ENCODE data around the gene AKT3. TPM values are rescaled to one million over a fixed set of nuclear protein-coding genes. Genes with fewer than 3 reads are reported as not detected.
A peak's percentile ranks its signal among the peaks of the same experiment; 100 is the strongest.

AKT3 gene
- total and polyA plus RNA-seq, 8 donors = 4.2 to 24.1 (median 11.6) TPM

DNA sequence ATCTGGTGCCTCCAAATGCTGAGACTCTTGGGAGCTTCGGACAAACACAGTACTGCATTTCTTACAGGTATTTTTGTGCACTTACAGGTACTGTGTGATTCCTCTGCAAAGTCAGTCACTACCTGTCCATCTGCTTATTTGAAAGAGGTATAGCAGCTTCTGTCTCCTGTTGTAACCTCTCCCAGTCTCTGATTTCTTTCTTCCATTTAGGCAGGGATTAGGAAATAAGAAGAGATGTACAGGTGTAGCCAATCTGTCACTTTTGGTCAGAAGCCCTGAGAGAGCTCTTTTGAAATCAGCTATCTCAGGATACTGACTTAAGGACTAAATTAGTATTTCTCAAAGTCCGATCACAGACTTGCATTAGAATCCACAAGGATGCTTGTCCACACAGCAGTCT lies 54.0 kb downstream of the AKT3 start:
- intact Hi-C loops (cut with DNase I) = no loop called here
- H3K27ac ChIP-seq = no peak overlapping the region
- no peak for DNase-seq
- no peak overlapping the region for H3K4me3 ChIP-seq
- TF ChIP-seq, protein P1, sequence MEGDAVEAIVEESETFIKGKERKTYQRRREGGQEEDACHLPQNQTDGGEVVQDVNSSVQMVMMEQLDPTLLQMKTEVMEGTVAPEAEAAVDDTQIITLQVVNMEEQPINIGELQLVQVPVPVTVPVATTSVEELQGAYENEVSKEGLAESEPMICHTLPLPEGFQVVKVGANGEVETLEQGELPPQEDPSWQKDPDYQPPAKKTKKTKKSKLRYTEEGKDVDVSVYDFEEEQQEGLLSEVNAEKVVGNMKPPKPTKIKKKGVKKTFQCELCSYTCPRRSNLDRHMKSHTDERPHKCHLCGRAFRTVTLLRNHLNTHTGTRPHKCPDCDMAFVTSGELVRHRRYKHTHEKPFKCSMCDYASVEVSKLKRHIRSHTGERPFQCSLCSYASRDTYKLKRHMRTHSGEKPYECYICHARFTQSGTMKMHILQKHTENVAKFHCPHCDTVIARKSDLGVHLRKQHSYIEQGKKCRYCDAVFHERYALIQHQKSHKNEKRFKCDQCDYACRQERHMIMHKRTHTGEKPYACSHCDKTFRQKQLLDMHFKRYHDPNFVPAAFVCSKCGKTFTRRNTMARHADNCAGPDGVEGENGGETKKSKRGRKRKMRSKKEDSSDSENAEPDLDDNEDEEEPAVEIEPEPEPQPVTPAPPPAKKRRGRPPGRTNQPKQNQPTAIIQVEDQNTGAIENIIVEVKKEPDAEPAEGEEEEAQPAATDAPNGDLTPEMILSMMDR (IDR thresholded peaks at IDR 0.05) = no peak
- no peak for ATAC-seq
- no peaks in the 10 kb centered on the region for H3K36me3 ChIP-seq
- H3K27me3 ChIP-seq = no peaks in the 10 kb centered on the region
- no peak for FAIRE-seq
- H3K9me3 ChIP-seq = no peaks in the 10 kb centered on the region
- peaks cover 0 to 8% (median 0%) of the 10 kb centered on the region in 3 donors for H3K4me1 ChIP-seq
- WGBS, 2 donors = 57 to 74% methylated on average over 2 of the region's 2 CpGs

DNA sequence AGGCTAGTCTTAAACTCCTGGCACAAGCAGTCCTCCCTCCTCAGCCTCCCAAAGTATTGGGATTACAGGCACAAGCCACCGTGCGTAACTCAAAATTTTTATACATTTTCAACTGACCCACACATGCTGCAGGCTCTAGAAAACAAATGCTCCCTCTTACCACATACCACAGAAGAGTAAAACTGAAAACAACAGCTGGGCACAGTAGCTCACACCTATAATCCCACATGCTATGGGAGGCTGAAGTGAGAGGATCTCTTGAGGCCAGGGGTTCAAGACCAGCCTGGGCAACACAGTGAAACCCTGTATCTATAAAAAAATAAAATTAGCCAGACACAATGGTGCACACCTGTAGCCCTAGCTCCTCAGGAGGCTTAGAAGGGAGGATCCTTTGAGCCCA lies 56.7 kb downstream of the AKT3 start:
- peaks cover 0 to 8% (median 0%) of the 10 kb centered on the region in 3 donors for H3K4me1 ChIP-seq
- no peaks in the 10 kb centered on the region for H3K9me3 ChIP-seq
- H3K27me3 ChIP-seq = no peaks in the 10 kb centered on the region
- ATAC-seq (no peak), FAIRE-seq (no peak), DNase-seq (no peak)
- H3K36me3 ChIP-seq = no peaks in the 10 kb centered on the region
- 89 to 97% methylated on average over 2 of the region's 2 CpGs for WGBS, 2 donors
- TF ChIP-seq, protein P1 (IDR thresholded peaks at IDR 0.05) = no peak
- no peak overlapping the region for H3K27ac ChIP-seq
- H3K4me3 ChIP-seq = no peak overlapping the region
- intact Hi-C loops (cut with DNase I) = no loop called here

DNA sequence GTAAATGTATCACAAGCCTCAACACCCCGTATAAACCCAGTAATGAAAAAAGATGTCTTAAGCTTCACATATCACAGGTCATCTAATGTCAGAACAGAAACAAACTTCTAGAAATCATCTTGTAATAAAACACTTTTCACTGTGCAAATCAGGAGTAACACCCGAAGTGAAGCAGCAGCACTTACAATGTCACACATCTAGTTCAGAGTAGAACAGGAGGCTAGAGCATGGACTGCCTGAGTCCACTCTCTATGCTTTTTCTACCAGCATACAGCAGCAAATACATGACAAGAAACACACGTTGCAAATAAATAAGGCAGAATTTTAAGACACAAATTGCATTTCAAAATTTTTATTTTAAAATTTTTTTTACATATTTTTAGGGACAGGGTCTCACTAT lies 57.2 kb downstream of the AKT3 start:
- TF ChIP-seq, protein P1 (IDR thresholded peaks at IDR 0.05) = no peak
- H3K4me1 ChIP-seq = peaks cover 0 to 8% (median 0%) of the 10 kb centered on the region in 3 donors
- intact Hi-C loops (cut with DNase I) = no loop called here
- H3K27ac ChIP-seq = no peak overlapping the region
- H3K4me3 ChIP-seq = no peak overlapping the region
- no peaks in the 10 kb centered on the region for H3K27me3 ChIP-seq
- no peaks in the 10 kb centered on the region for H3K9me3 ChIP-seq
- no peak for ATAC-seq
- no peak for DNase-seq
- H3K36me3 ChIP-seq = no peaks in the 10 kb centered on the region
- FAIRE-seq = no peak
- 29 to 41% methylated on average over 3 of the region's 3 CpGs for WGBS, 2 donors

DNA sequence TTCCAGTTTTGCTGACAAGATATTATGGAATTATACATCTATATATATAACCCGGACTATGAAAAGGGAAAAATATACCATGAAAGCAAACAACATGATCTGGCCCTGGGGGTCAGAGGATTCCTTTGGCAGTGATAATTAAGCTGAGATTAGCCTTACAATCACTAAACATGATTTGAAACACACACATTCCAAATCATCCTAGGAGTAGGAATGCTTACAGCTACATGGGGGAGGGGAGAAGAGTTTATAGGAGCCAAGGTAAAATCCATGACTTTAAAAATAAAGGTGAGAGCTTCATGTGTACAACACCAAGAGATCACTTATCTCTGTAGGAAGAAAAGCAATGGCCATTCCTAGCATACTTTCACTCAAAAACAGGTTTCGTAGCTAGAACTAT lies 57.6 kb downstream of the AKT3 start:
- peaks cover 0 to 8% (median 0%) of the 10 kb centered on the region in 3 donors for H3K4me1 ChIP-seq
- no peak overlapping the region for H3K27ac ChIP-seq
- H3K4me3 ChIP-seq = no peak overlapping the region
- FAIRE-seq (no peak), DNase-seq (no peak), ATAC-seq (no peak)
- TF ChIP-seq, protein P1 (IDR thresholded peaks at IDR 0.05) = no peak
- no peaks in the 10 kb centered on the region for H3K9me3 ChIP-seq
- intact Hi-C loops (cut with DNase I) = no loop called here
- H3K27me3 ChIP-seq = no peaks in the 10 kb centered on the region
- WGBS, 2 donors = 38 to 42% methylated on average over 2 of the region's 2 CpGs
- H3K36me3 ChIP-seq = no peaks in the 10 kb centered on the region

DNA sequence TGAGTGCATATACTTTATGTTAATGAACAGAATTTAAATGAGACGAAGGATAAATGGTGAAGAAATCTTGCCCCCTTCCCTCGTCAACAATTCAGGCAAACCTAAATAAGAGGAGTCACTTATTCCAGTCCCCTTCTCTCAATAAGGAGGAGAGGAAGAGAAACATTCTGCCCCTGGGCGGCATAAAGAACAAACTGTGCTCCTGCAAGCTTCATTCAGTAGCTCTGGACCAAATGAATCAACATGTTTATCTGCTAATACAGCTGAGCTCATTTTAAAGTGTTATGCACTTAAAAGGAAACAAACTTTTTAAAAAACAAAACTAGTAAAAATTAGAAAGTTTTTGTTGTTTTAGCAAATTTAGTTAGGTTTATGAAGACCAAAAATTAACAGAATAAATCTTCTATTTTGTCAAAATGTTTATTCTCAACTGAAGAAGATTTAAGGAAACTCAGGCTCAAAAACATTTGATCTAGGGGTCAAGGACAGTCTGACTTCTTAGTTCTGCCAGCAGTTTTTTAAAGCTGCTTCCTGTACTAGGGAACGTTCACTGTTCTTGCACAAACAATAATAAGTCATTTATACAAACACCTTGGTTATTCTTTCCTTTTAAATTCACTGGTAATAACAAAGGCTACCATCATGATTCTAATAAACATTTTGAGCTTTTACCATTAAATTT lies 58.3 kb downstream of the AKT3 start:
- no peak for DNase-seq
- H3K4me3 ChIP-seq = no peak overlapping the region
- H3K9me3 ChIP-seq = no peaks in the 10 kb centered on the region
- no peak overlapping the region for H3K27ac ChIP-seq
- intact Hi-C loops (cut with DNase I) = no loop called here
- H3K36me3 ChIP-seq = no peaks in the 10 kb centered on the region
- no peak for ATAC-seq
- no peaks in the 10 kb centered on the region for H3K27me3 ChIP-seq
- H3K4me1 ChIP-seq = peaks cover 0 to 8% (median 0%) of the 10 kb centered on the region in 3 donors
- FAIRE-seq = peak; percentile 37
- 53 to 60% methylated on average over 4 of the region's 4 CpGs for WGBS, 2 donors
- TF ChIP-seq, protein P1 (IDR thresholded peaks at IDR 0.05) = no peak

All from pancreas (tissue), 10 donors.